Measurements from ENCODE around the gene MFAP1. TPM values are rescaled to one million over a fixed set of nuclear protein-coding genes. Genes with fewer than 3 reads are reported as not detected.
"Not testable (repeated sequence)": the region's sequence is repeated elsewhere in the genome, so short reads cannot be mapped to it uniquely, and the experiment has no call there.

Gene MFAP1
- total RNA-seq, 1 donor from 2014 or later = 28.6 TPM

- TF ChIP-seq CTCF (IDR thresholded peaks at IDR 0.05; ENCODE audit: insufficient read depth, low read length, poor library complexity, severe bottlenecking) = no peak
- H3K4me3 ChIP-seq (ENCODE audit: low read depth, low read length) = no peak overlapping the region
- DNase-seq (ENCODE audit: low read depth) = no peak
- H3K36me3 ChIP-seq (ENCODE audit: control insufficient read depth, insufficient read depth, low read length) = no peaks in the 10 kb centered on the region
- no peaks in the 10 kb centered on the region for H3K27me3 ChIP-seq (ENCODE audit: control insufficient read depth, insufficient read depth, low read length)
These were observed 42.6 kb upstream of the MFAP1 start for GRCh38 chr15:43867096-43867495.

- DNase-seq (ENCODE audit: low read depth) = not testable (repeated sequence)
These were observed 42.1 kb upstream of the MFAP1 start for GRCh38 chr15:43866636-43867035.

GRCh38 chr15:43859546-43859945 is 35.1 kb upstream of the MFAP1 start:
- TF ChIP-seq CTCF (IDR thresholded peaks at IDR 0.05; ENCODE audit: insufficient read depth, low read length, poor library complexity, severe bottlenecking) = no peak
- Histone ChIP-seq H3K4me3 (ENCODE audit: low read depth, low read length) (no peak overlapping the region), H3K36me3 (ENCODE audit: control insufficient read depth, insufficient read depth, low read length) (no peaks in the 10 kb centered on the region), H3K27me3 (ENCODE audit: control insufficient read depth, insufficient read depth, low read length) (no peaks in the 10 kb centered on the region)
- DNase-seq (ENCODE audit: low read depth) = no peak

More at GRCh38 chr15:43866636-43867035, 42.1 kb upstream of the MFAP1 start:
- not testable (repeated sequence) for H3K36me3 ChIP-seq (ENCODE audit: control insufficient read depth, insufficient read depth, low read length); H3K4me3 ChIP-seq (ENCODE audit: low read depth, low read length); H3K27me3 ChIP-seq (ENCODE audit: control insufficient read depth, insufficient read depth, low read length)

- H3K4me3 ChIP-seq (ENCODE audit: low read depth, low read length) = no peak overlapping the region
- no peaks in the 10 kb centered on the region for H3K36me3 ChIP-seq (ENCODE audit: control insufficient read depth, insufficient read depth, low read length)
- DNase-seq (ENCODE audit: low read depth) = no peak
- no peaks in the 10 kb centered on the region for H3K27me3 ChIP-seq (ENCODE audit: control insufficient read depth, insufficient read depth, low read length)
- TF ChIP-seq CTCF (IDR thresholded peaks at IDR 0.05; ENCODE audit: insufficient read depth, low read length, poor library complexity, severe bottlenecking) = no peak
These were observed 30.3 kb upstream of the MFAP1 start for GRCh38 chr15:43854801-43855200.

GRCh38 chr15:43852607-43853006 is 28.1 kb upstream of the MFAP1 start:
- TF ChIP-seq CTCF (IDR thresholded peaks at IDR 0.05; ENCODE audit: insufficient read depth, low read length, poor library complexity, severe bottlenecking) = no peak
- Histone ChIP-seq H3K4me3 (ENCODE audit: low read depth, low read length) (no peak overlapping the region), H3K36me3 (ENCODE audit: control insufficient read depth, insufficient read depth, low read length) (no peaks in the 10 kb centered on the region), H3K27me3 (ENCODE audit: control insufficient read depth, insufficient read depth, low read length) (no peaks in the 10 kb centered on the region)
- no peak for DNase-seq (ENCODE audit: low read depth)

- TF ChIP-seq CTCF (IDR thresholded peaks at IDR 0.05; ENCODE audit: insufficient read depth, low read length, poor library complexity, severe bottlenecking) = no peak
- no peaks in the 10 kb centered on the region for H3K36me3 ChIP-seq (ENCODE audit: control insufficient read depth, insufficient read depth, low read length)
- no peak overlapping the region for H3K4me3 ChIP-seq (ENCODE audit: low read depth, low read length)
- DNase-seq (ENCODE audit: low read depth) = no peak
- no peaks in the 10 kb centered on the region for H3K27me3 ChIP-seq (ENCODE audit: control insufficient read depth, insufficient read depth, low read length)
These were observed 26.8 kb upstream of the MFAP1 start for GRCh38 chr15:43851251-43851650.

Measured in kidney epithelial cell (primary cell).